K562 (cell line): ENCODE results near the gene LDB2.

Source experiments
- GABPA ChIP-seq: fragments of 200-800 bp; sonication (Bioruptor generic); conservative IDR thresholded peaks from 2 replicates; pipeline ENCODE4 v1.6.1; 2016; ENCODE audit warnings: low read depth, missing genetic modification characterization, missing compliant biosample characterization
- RAD21 ChIP-seq, 2 experiments: fragments of 250-450 bp in 1 of 2; fragments of 450-650 bp in 1 of 2; sonication (Bioruptor Pico) in 1 of 2; formaldehyde crosslinking in 1 of 2; IDR thresholded peaks in 1 of 2; conservative IDR thresholded peaks in 1 of 2; 2 replicates each; pipeline versions ENCODE4 v1.4.0 to v1.8.0; 2020 to 2022; ENCODE audit warnings: mild to moderate bottlenecking in 2 of 2, moderate library complexity in 1 of 2
- TF ChIP-seq, protein P1 (sequence below), 3 experiments: IDR thresholded peaks in 2 of 3; conservative IDR thresholded peaks in 1 of 3; 2 replicates each; pipeline ENCODE4 v1.5.1; 2011 to 2012; ENCODE audit warnings: low read length in 3 of 3, mild to moderate bottlenecking in 3 of 3, control low read depth in 2 of 3, improper control_type of control experiment in 1 of 3, inconsistent platforms in 1 of 3, low read depth in 1 of 3, mixed read lengths in 1 of 3, moderate library complexity in 1 of 3; ENCODE audit not compliant: insufficient read depth in 2 of 3

- TF ChIP-seq RAD21 (CRISPR knock-in tag; conservative IDR thresholded peaks at IDR 0.05 in 1 of 2, IDR thresholded peaks at IDR 0.05 in 1 of 2): no peak
- TF ChIP-seq, protein P1, sequence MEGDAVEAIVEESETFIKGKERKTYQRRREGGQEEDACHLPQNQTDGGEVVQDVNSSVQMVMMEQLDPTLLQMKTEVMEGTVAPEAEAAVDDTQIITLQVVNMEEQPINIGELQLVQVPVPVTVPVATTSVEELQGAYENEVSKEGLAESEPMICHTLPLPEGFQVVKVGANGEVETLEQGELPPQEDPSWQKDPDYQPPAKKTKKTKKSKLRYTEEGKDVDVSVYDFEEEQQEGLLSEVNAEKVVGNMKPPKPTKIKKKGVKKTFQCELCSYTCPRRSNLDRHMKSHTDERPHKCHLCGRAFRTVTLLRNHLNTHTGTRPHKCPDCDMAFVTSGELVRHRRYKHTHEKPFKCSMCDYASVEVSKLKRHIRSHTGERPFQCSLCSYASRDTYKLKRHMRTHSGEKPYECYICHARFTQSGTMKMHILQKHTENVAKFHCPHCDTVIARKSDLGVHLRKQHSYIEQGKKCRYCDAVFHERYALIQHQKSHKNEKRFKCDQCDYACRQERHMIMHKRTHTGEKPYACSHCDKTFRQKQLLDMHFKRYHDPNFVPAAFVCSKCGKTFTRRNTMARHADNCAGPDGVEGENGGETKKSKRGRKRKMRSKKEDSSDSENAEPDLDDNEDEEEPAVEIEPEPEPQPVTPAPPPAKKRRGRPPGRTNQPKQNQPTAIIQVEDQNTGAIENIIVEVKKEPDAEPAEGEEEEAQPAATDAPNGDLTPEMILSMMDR (IDR thresholded peaks at IDR 0.05 in 2 of 3, conservative IDR thresholded peaks at IDR 0.05 in 1 of 3; ENCODE audit: insufficient read depth in 2 of 3, low read depth in 1 of 3, low read length in 3 of 3): no peak
- TF ChIP-seq GABPA: no peak
Observed at GRCh38 chr4:16741287-16741686, 157.2 kb downstream of the LDB2 start.
